ENCODE results near the gene SERGEF. TPM values are rescaled to one million over a fixed set of nuclear protein-coding genes. Genes with fewer than 3 reads are reported as not detected.

The SERGEF gene
- total RNA-seq, 2 donors from 2014 or later: 26.7 to 42.1 TPM

DNA sequence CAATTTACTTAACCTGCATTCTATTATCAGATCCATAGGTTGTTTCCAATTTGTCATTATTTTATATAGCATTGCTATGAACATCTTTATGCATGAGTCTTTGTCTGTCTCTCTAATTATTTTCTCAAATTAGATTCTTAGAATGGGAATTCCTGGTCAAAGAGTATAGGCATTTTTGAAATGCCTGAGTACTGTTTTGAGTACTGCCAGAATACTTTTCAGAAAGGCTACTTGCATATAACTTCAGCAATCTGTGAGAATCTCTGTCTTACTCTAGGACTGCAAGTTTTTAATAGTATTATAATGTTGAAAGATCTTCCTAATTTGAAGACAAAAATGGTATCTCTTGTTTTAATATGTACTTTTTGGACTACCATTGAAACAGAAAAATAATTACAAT lies 221.7 kb downstream of the SERGEF start:
- Histone ChIP-seq H3K9me3 (ENCODE audit: control insufficient read depth, low read length) (no peaks in the 10 kb centered on the region), H3K27me3 (ENCODE audit: control insufficient read depth, insufficient read depth, low read length, poor library complexity, severe bottlenecking) (no peaks in the 10 kb centered on the region), H3K36me3 (ENCODE audit: control insufficient read depth, insufficient read depth, low read length) (no peaks in the 10 kb centered on the region), H3K4me1 (ENCODE audit: control insufficient read depth, insufficient read depth, low read length) (no peaks in the 10 kb centered on the region), H3K27ac (ENCODE audit: low read depth, low read length) (no peak overlapping the region), H3K9ac (ENCODE audit: extremely low read depth, low read length, poor library complexity, severe bottlenecking) (no peak overlapping the region), H3K4me3 (ENCODE audit: low read length) (no peak overlapping the region)
- Mint-ChIP-seq H3K4me3 (no peak overlapping the region), H3K27ac (no peak overlapping the region), H3K27me3 (ENCODE audit: insufficient read depth) (no peaks in the 10 kb centered on the region), H3K9me3 (no peaks in the 10 kb centered on the region), H3K4me1 (no peaks in the 10 kb centered on the region), H3K36me3 (ENCODE audit: low read depth) (no peaks in the 10 kb centered on the region)
- no peak for DNase-seq
- TF ChIP-seq, protein P1, sequence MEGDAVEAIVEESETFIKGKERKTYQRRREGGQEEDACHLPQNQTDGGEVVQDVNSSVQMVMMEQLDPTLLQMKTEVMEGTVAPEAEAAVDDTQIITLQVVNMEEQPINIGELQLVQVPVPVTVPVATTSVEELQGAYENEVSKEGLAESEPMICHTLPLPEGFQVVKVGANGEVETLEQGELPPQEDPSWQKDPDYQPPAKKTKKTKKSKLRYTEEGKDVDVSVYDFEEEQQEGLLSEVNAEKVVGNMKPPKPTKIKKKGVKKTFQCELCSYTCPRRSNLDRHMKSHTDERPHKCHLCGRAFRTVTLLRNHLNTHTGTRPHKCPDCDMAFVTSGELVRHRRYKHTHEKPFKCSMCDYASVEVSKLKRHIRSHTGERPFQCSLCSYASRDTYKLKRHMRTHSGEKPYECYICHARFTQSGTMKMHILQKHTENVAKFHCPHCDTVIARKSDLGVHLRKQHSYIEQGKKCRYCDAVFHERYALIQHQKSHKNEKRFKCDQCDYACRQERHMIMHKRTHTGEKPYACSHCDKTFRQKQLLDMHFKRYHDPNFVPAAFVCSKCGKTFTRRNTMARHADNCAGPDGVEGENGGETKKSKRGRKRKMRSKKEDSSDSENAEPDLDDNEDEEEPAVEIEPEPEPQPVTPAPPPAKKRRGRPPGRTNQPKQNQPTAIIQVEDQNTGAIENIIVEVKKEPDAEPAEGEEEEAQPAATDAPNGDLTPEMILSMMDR (conservative IDR thresholded peaks at IDR 0.05): no peak

DNA sequence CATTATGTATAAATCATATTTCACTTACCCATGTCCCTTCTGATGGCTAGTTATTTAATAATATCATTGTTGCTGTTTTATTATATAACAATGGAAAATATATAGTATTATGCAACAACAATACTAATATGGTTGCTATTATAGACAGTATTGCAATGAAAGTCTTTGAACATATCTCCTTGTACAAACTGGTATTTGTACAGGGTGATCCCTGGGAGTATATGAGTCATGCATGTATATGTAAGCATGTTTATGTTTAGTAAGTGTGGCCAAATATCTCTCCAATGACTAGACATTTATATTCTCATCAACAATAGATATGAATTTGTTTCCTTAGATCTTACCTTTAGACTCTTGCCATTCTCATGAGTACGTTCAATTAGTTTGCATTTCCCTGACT lies 222.4 kb downstream of the SERGEF start:
- no peaks in the 10 kb centered on the region for H3K27me3 Mint-ChIP-seq (ENCODE audit: insufficient read depth)
- Histone ChIP-seq H3K27ac (ENCODE audit: low read depth, low read length) (no peak overlapping the region), H3K4me3 (ENCODE audit: low read length) (no peak overlapping the region), H3K9me3 (ENCODE audit: control insufficient read depth, low read length) (no peaks in the 10 kb centered on the region), H3K36me3 (ENCODE audit: control insufficient read depth, insufficient read depth, low read length) (no peaks in the 10 kb centered on the region), H3K4me1 (ENCODE audit: control insufficient read depth, insufficient read depth, low read length) (no peaks in the 10 kb centered on the region), H3K9ac (ENCODE audit: extremely low read depth, low read length, poor library complexity, severe bottlenecking) (no peak overlapping the region), H3K27me3 (ENCODE audit: control insufficient read depth, insufficient read depth, low read length, poor library complexity, severe bottlenecking) (no peaks in the 10 kb centered on the region)
- H3K27ac Mint-ChIP-seq: no peak overlapping the region
- no peak overlapping the region for H3K4me3 Mint-ChIP-seq
- H3K36me3 Mint-ChIP-seq (ENCODE audit: low read depth): no peaks in the 10 kb centered on the region
- H3K9me3 Mint-ChIP-seq: no peaks in the 10 kb centered on the region
- WGBS, 2 experiments (ENCODE audit: insufficient coverage in 1 of 2, insufficient read length in 1 of 2): 93 to 96% methylated on average over 1 of the region's 1 CpG
- TF ChIP-seq, protein P1 (conservative IDR thresholded peaks at IDR 0.05): no peak
- DNase-seq: no peak
- no peaks in the 10 kb centered on the region for H3K4me1 Mint-ChIP-seq

DNA sequence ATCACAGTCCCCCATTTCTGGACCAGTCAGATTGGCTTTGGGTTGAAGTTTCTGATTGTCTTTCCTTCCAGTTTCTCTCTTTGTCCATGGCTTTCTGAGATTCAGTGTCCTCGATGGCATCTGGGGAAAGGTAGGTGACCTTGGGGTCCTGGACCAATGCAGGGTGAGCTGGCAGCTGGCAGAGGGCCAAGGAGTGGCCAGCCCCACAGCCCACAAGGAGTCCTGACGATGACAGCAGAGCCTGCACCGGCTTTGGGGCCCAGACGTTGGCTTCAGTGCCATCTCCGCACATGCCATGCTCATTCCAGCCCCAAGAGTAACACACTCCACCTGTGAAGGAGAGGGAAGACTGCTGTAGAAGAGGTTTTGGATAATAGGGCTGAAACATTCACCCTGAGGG lies 224.8 kb downstream of the SERGEF start:
- WGBS, 2 experiments (ENCODE audit: insufficient coverage in 1 of 2, insufficient read length in 1 of 2): 94 to 100% methylated on average over 4 to 5 of the region's 5 CpGs
- H3K9me3 Mint-ChIP-seq: no peaks in the 10 kb centered on the region

More for the DNA sequence above, 224.8 kb downstream of the SERGEF start:
- TF ChIP-seq, protein P1 (conservative IDR thresholded peaks at IDR 0.05): no peak
- Mint-ChIP-seq H3K27me3 (ENCODE audit: insufficient read depth) (no peaks in the 10 kb centered on the region), H3K27ac (no peak overlapping the region), H3K4me1 (no peaks in the 10 kb centered on the region), H3K36me3 (ENCODE audit: low read depth) (no peaks in the 10 kb centered on the region), H3K4me3 (no peak overlapping the region)
- no peak for DNase-seq
- Histone ChIP-seq H3K9me3 (ENCODE audit: control insufficient read depth, low read length) (no peaks in the 10 kb centered on the region), H3K36me3 (ENCODE audit: control insufficient read depth, insufficient read depth, low read length) (no peaks in the 10 kb centered on the region), H3K4me3 (ENCODE audit: low read length) (no peak overlapping the region), H3K4me1 (ENCODE audit: control insufficient read depth, insufficient read depth, low read length) (no peaks in the 10 kb centered on the region), H3K27ac (ENCODE audit: low read depth, low read length) (no peak overlapping the region), H3K9ac (ENCODE audit: extremely low read depth, low read length, poor library complexity, severe bottlenecking) (no peak overlapping the region), H3K27me3 (ENCODE audit: control insufficient read depth, insufficient read depth, low read length, poor library complexity, severe bottlenecking) (no peaks in the 10 kb centered on the region)
